GM23338 (cell line): ENCODE measurements around the gene PRMT5. TPM values are rescaled to one million over a fixed set of nuclear protein-coding genes. Genes with fewer than 3 reads are reported as not detected.

ENCODE experiments used
- ATAC-seq: fragments of 200-7000 bp; cut with Tn5 transposase; 3 replicates; pipeline ENCODE4 v1.9.1; 2020
- DNase-seq: peaks from one replicate; pipeline ENCODE4 v3.0.0-alpha.2; 2015; ENCODE audit warnings: low spot score
- H2AFZ ChIP-seq: fragments of 200-600 bp; sonication (generic); 2 replicates; pipeline ENCODE4 v1.8.0; 2016; ENCODE audit warnings: antibody characterized with exemption, mild to moderate bottlenecking, moderate library complexity
- H3F3A ChIP-seq: fragments of 200-600 bp; sonication (generic); replicated peaks from 2 replicates; pipeline ENCODE4 v1.8.0; 2017; ENCODE audit warnings: antibody characterized with exemption, mixed run types, low read depth
- H3K27ac ChIP-seq: fragments of 200-600 bp; sonication (generic); 2 replicates; pipeline ENCODE4 v1.6.1; 2016; ENCODE audit warnings: low read depth
- H3K27me3 ChIP-seq: fragments of 200-600 bp; sonication (generic); 2 replicates; pipeline ENCODE4 v1.8.0; 2016; ENCODE audit warnings: mild to moderate bottlenecking, mixed run types, moderate library complexity; ENCODE audit not compliant: insufficient read depth
- H3K36me3 ChIP-seq: fragments of 200-600 bp; sonication (generic); 2 replicates; pipeline ENCODE4 v1.8.0; 2016; ENCODE audit warnings: mild to moderate bottlenecking; ENCODE audit not compliant: insufficient read depth
- H3K4me1 ChIP-seq: fragments of 200-600 bp; sonication (generic); 2 replicates; pipeline ENCODE4 v1.8.0; 2016; ENCODE audit warnings: mild to moderate bottlenecking, moderate library complexity; ENCODE audit not compliant: insufficient read depth
- H3K4me2 ChIP-seq: fragments of 200-600 bp; sonication (generic); 2 replicates; pipeline ENCODE4 v1.7.1; 2017; ENCODE audit warnings: mixed run types
- H3K4me3 ChIP-seq: fragments of 200-600 bp; sonication (generic); 2 replicates; pipeline ENCODE4 v1.6.1; 2016; ENCODE audit warnings: mixed run types
- H3K79me2 ChIP-seq: fragments of 200-600 bp; sonication (generic); replicated peaks from 2 replicates; pipeline ENCODE4 v1.8.0; 2017; ENCODE audit warnings: mild to moderate bottlenecking; ENCODE audit not compliant: insufficient read depth
- H3K9me2 ChIP-seq: fragments of 200-600 bp; sonication (generic); 2 replicates; pipeline ENCODE4 v1.8.0; 2017; ENCODE audit not compliant: insufficient read depth
- H4K20me1 ChIP-seq: fragments of 200-600 bp; sonication (generic); replicated peaks from 2 replicates; pipeline ENCODE4 v1.8.0; 2017; ENCODE audit warnings: mild to moderate bottlenecking; ENCODE audit not compliant: insufficient read depth
- H3K27ac Mint-ChIP-seq: 2 replicates; pipeline ENCODE4 v1.8.0; 2020; ENCODE audit warnings: inconsistent platforms, mild to moderate bottlenecking, moderate library complexity, mixed read lengths
- H3K27me3 Mint-ChIP-seq: 3 replicates; pipeline ENCODE4 v1.8.0; 2022; ENCODE audit warnings: low read depth, mild to moderate bottlenecking, moderate library complexity, mixed read lengths, inconsistent platforms; ENCODE audit not compliant: insufficient read depth, poor library complexity
- H3K36me3 Mint-ChIP-seq: 3 replicates; pipeline ENCODE4 v1.8.0; 2021; ENCODE audit warnings: low read depth, mild to moderate bottlenecking, inconsistent platforms, moderate library complexity, mixed read lengths
- H3K4me1 Mint-ChIP-seq: 3 replicates; pipeline ENCODE4 v1.8.0; 2020; ENCODE audit warnings: mild to moderate bottlenecking, inconsistent platforms, mixed read lengths
- H3K4me3 Mint-ChIP-seq: 3 replicates; pipeline ENCODE4 v1.8.0; 2021; ENCODE audit warnings: moderate library complexity, mild to moderate bottlenecking, inconsistent platforms, mixed read lengths
- H3K9me3 Mint-ChIP-seq: 3 replicates; pipeline ENCODE4 v1.8.0; 2020; ENCODE audit warnings: moderate library complexity, mild to moderate bottlenecking, inconsistent platforms, mixed read lengths
- CREB1 ChIP-seq: fragments of 250-450 bp; sonication (Bioruptor Pico); IDR thresholded peaks from 2 replicates; pipeline ENCODE4 v1.5.0; 2020; ENCODE audit warnings: low read depth, mild to moderate bottlenecking, moderate library complexity
- EZH2phosphoT487 ChIP-seq: fragments of 200-600 bp; sonication (generic); IDR thresholded peaks from one replicate; pipeline ENCODE4 v1.8.1; 2018; ENCODE audit warnings: antibody characterized with exemption; ENCODE audit not compliant: unreplicated experiment
- JUNB ChIP-seq: IDR thresholded peaks from one replicate; pipeline ENCODE4 v1.6.1; 2016; ENCODE audit warnings: antibody characterized with exemption; ENCODE audit not compliant: unreplicated experiment
- NANOG ChIP-seq: IDR thresholded peaks from 2 replicates; pipeline ENCODE4 v1.6.1; 2016; ENCODE audit warnings: antibody characterized with exemption, borderline replicate concordance
- STAT1 ChIP-seq: IDR thresholded peaks from one replicate; pipeline ENCODE4 v1.6.1; 2016; ENCODE audit warnings: antibody characterized with exemption; ENCODE audit not compliant: unreplicated experiment
- ZNF114 ChIP-seq: fragments of 250-450 bp; sonication (Bioruptor Pico); IDR thresholded peaks from 2 replicates; pipeline ENCODE4 v1.5.0; 2020; ENCODE audit warnings: mild to moderate bottlenecking, moderate library complexity
- ZNF331 ChIP-seq: fragments of 250-450 bp; sonication (Bioruptor Pico); IDR thresholded peaks from 2 replicates; pipeline ENCODE4 v1.5.0; 2020; ENCODE audit warnings: low read depth, mild to moderate bottlenecking, moderate library complexity
- polyA plus RNA-seq: library from polyadenylated mRNA; unstranded; fragments of >200 nt; fragmentation: Nextera tagmentation; extraction: Ambion mirVana; gene quantifications from 2 replicates; pipeline ENCODE4 v1.2.1, GENCODE V29; 2016
- total RNA-seq: library from RNA; depleted of rRNA; stranded (reverse); fragments of >200 nt; shearing (Covaris generic); gene quantifications from 2 replicates; pipeline ENCODE4 v1.2.3, GENCODE V29; 2014
- TF ChIP-seq, protein P1 (sequence below): fragments of 250-450 bp; sonication (Bioruptor Pico); IDR thresholded peaks from 2 replicates; pipeline ENCODE4 v1.5.0; 2020; ENCODE audit warnings: mild to moderate bottlenecking, moderate library complexity
- TF ChIP-seq, protein P2 (sequence below): IDR thresholded peaks from one replicate; pipeline ENCODE4 v1.6.1; 2018; ENCODE audit warnings: antibody characterized with exemption; ENCODE audit not compliant: unreplicated experiment

The PRMT5 gene
- total and polyA plus RNA-seq, 2 experiments from 2014 or later = 68.8 to 124 TPM

DNA sequence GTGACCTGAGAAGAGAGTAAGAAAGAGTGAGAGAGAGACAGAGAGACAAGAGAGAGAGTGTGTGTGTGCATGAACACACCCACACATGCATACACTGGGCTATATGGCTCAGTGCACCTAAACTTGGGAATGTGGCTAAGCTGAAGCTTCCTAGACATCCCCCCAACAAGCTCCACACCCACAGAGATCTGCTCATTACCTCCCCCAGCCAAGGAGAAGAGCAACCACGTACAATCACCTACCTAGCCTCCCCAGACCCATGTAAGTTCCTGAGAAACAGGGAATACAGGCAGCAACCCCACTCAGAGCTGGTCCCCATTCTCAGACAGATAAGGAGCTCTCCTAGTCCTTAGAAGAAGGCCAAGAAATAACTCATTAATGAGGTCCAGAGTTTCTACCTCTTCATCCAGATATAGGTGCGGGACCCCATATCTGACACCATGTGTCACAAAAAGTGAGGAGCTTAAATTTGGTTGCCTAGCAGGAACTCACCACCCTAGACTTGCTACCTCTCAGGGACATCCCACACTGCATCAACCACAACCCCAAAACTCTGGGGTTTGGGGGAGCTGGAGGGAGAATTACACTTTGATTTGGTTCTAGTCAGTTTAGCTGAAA is 43.2 kb upstream of the PRMT5 start:
- Mint-ChIP-seq H3K27me3 (peaks cover 16% of the 10 kb centered on the region), H3K36me3 (peaks cover 79% of the 10 kb centered on the region), H3K9me3 (no peaks in the 10 kb centered on the region), H3K4me3 (no peak overlapping the region), H3K27ac (no peak overlapping the region), H3K4me1 (peaks cover 20% of the 10 kb centered on the region)
- H3K4me3 ChIP-seq = no peak overlapping the region
- DNase-seq (no peak), ATAC-seq (no peak)
- TF ChIP-seq EZH2phosphoT487 (no peak), JUNB (no peak), CREB1 (CRISPR knock-in tag) (no peak), ZNF331 (CRISPR knock-in tag) (no peak), STAT1 (no peak), ZNF114 (no peak), NANOG (no peak)
- TF ChIP-seq, protein P1, sequence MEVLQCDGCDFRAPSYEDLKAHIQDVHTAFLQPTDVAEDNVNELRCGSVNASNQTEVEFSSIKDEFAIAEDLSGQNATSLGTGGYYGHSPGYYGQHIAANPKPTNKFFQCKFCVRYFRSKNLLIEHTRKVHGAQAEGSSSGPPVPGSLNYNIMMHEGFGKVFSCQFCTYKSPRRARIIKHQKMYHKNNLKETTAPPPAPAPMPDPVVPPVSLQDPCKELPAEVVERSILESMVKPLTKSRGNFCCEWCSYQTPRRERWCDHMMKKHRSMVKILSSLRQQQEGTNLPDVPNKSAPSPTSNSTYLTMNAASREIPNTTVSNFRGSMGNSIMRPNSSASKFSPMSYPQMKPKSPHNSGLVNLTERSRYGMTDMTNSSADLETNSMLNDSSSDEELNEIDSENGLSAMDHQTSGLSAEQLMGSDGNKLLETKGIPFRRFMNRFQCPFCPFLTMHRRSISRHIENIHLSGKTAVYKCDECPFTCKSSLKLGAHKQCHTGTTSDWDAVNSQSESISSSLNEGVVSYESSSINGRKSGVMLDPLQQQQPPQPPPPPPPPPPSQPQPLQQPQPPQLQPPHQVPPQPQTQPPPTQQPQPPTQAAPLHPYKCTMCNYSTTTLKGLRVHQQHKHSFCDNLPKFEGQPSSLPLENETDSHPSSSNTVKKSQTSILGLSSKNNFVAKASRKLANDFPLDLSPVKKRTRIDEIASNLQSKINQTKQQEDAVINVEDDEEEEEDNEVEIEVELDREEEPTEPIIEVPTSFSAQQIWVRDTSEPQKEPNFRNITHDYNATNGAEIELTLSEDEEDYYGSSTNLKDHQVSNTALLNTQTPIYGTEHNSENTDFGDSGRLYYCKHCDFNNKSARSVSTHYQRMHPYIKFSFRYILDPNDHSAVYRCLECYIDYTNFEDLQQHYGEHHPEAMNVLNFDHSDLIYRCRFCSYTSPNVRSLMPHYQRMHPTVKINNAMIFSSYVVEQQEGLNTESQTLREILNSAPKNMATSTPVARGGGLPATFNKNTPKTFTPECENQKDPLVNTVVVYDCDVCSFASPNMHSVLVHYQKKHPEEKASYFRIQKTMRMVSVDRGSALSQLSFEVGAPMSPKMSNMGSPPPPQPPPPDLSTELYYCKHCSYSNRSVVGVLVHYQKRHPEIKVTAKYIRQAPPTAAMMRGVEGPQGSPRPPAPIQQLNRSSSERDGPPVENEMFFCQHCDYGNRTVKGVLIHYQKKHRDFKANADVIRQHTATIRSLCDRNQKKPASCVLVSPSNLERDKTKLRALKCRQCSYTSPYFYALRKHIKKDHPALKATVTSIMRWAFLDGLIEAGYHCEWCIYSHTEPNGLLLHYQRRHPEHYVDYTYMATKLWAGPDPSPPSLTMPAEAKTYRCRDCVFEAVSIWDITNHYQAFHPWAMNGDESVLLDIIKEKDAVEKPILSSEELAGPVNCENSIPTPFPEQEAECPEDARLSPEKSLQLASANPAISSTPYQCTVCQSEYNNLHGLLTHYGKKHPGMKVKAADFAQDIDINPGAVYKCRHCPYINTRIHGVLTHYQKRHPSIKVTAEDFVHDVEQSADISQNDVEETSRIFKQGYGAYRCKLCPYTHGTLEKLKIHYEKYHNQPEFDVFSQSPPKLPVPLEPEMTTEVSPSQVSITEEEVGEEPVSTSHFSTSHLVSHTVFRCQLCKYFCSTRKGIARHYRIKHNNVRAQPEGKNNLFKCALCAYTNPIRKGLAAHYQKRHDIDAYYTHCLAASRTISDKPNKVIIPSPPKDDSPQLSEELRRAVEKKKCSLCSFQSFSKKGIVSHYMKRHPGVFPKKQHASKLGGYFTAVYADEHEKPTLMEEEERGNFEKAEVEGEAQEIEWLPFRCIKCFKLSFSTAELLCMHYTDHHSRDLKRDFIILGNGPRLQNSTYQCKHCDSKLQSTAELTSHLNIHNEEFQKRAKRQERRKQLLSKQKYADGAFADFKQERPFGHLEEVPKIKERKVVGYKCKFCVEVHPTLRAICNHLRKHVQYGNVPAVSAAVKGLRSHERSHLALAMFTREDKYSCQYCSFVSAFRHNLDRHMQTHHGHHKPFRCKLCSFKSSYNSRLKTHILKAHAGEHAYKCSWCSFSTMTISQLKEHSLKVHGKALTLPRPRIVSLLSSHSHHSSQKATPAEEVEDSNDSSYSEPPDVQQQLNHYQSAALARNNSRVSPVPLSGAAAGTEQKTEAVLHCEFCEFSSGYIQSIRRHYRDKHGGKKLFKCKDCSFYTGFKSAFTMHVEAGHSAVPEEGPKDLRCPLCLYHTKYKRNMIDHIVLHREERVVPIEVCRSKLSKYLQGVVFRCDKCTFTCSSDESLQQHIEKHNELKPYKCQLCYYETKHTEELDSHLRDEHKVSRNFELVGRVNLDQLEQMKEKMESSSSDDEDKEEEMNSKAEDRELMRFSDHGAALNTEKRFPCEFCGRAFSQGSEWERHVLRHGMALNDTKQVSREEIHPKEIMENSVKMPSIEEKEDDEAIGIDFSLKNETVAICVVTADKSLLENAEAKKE (CRISPR knock-in tag) = no peak
- TF ChIP-seq, protein P2, sequence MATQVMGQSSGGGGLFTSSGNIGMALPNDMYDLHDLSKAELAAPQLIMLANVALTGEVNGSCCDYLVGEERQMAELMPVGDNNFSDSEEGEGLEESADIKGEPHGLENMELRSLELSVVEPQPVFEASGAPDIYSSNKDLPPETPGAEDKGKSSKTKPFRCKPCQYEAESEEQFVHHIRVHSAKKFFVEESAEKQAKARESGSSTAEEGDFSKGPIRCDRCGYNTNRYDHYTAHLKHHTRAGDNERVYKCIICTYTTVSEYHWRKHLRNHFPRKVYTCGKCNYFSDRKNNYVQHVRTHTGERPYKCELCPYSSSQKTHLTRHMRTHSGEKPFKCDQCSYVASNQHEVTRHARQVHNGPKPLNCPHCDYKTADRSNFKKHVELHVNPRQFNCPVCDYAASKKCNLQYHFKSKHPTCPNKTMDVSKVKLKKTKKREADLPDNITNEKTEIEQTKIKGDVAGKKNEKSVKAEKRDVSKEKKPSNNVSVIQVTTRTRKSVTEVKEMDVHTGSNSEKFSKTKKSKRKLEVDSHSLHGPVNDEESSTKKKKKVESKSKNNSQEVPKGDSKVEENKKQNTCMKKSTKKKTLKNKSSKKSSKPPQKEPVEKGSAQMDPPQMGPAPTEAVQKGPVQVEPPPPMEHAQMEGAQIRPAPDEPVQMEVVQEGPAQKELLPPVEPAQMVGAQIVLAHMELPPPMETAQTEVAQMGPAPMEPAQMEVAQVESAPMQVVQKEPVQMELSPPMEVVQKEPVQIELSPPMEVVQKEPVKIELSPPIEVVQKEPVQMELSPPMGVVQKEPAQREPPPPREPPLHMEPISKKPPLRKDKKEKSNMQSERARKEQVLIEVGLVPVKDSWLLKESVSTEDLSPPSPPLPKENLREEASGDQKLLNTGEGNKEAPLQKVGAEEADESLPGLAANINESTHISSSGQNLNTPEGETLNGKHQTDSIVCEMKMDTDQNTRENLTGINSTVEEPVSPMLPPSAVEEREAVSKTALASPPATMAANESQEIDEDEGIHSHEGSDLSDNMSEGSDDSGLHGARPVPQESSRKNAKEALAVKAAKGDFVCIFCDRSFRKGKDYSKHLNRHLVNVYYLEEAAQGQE = no peak
- no peak overlapping the region for H3K4me2 ChIP-seq
- H3F3A ChIP-seq = peaks cover 22% of the 10 kb centered on the region
- peaks cover 9% of the 10 kb centered on the region for H3K4me1 ChIP-seq
- H3K79me2 ChIP-seq = peaks cover 8% of the 10 kb centered on the region; the same call in 1 of the 2 replicates
- no peaks in the 10 kb centered on the region for H3K27me3 ChIP-seq
- peaks cover 42% of the 10 kb centered on the region for H3K36me3 ChIP-seq
- no peak overlapping the region for H3K27ac ChIP-seq
- H3K9me2 ChIP-seq = peaks cover under 1% of the 10 kb centered on the region; the same call in 1 of the 2 replicates
- peaks cover 7% of the 10 kb centered on the region; the same call in 1 of the 2 replicates for H4K20me1 ChIP-seq
- no peak overlapping the region for H2AFZ ChIP-seq
